ENCODE results near the gene ENOX1.
"Not testable (repeated sequence)": the region's sequence is repeated elsewhere in the genome, so short reads cannot be mapped to it uniquely, and the experiment has no call there.

Gene ENOX1

DNA sequence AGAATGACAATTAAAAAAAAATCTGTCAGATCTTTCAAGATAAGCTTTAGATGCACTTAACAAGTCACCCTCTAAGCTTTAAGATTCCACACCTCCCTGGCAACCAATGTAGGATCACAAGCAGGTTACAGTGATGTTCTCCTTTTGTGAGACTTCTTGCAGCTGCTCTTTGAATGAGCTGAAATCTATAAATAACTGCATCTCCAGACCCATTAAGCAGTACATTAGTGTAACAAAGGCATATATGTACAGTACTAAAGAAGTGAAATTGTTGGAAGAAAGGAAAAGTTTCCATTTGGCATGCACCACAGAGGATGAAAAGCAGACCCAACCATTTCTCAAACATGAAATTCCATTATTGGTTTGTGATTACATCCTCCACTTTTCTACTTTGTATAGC lies 364.7 kb downstream of the ENOX1 start:
- DNase-seq: no peak

DNA sequence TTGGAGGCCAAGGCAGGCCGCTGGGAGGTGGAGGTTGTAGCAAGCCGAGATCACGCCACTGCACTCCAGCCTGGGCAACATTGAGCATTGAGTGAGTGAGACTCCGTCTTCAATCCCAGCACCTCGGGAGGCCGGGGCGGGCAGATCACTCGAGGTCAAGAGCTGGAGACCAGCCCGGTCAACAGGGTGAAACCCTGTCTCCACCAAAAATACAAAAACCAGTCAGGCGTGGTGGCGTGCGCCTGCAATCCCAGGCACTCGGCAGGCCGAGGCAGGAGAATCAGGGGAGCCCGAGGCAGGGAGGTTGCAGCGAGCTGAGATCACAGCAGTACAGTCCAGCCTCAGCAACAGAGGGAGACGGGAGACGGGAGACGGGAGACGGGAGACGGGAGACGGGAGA lies 369.9 kb downstream of the ENOX1 start:
- not testable (repeated sequence) for DNase-seq

DNA sequence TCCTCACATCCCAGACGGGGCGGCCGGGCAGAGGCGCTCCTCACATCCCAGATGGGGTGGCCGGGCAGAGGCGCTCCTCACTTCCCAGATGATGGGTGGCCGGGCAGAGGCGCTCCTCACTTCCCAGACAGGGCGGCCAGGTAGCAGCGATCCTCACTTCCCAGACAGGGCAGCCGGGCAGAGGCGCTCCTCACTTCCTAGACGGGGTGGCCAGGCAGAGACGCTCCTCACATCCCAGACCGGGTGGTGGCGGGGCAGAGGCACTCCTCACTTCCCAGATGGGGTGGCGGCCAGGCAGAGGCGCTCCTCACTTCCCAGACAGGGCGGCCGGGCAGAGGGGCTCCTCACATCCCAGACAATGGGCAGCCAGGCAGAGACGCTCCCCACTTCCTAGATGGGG lies 370.4 kb downstream of the ENOX1 start:
- DNase-seq: not testable (repeated sequence)

DNA sequence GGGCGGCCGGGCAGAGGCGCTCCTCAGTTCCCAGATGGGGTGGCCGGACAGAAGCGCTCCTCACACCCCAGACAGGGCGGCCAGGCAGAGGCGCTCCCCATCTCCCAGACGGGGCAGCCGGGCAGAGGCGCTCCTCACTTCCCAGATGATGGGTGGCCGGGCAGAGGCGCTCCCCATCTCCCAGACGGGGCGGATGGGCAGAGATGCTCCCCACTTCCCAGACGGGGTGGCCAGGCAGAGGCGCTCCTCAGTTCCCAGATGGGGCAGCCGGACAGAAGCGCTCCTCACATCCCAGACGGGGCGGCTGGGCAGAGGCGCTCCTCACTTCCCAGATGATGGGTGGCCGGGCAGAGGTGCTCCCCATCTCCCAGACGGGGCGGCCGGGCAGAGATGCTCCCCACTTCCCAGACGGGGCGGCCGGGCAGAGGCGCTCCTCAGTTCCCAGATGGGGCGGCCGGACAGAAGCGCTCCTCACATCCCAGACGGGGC lies 370.8 kb downstream of the ENOX1 start:
- not testable (repeated sequence) for DNase-seq

DNA sequence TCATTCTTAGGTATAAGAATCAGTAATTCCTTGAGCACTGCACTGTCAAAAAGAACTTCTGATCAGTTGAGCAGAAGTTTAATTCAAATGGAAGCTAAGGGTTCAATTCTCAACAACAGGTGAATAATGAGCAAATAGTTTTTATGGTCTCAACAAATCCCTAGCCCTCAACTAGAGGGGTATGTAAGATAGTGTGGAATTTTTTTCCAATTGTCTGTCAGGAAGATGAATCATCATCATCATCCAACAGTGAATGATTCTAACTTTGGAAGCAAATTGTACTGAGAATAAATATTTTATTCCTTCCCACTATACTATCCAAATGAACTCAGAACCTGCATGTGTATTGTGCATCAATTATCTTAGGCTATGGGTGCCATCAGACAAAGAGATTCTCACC lies 372.7 kb downstream of the ENOX1 start:
- no peak for DNase-seq

DNA sequence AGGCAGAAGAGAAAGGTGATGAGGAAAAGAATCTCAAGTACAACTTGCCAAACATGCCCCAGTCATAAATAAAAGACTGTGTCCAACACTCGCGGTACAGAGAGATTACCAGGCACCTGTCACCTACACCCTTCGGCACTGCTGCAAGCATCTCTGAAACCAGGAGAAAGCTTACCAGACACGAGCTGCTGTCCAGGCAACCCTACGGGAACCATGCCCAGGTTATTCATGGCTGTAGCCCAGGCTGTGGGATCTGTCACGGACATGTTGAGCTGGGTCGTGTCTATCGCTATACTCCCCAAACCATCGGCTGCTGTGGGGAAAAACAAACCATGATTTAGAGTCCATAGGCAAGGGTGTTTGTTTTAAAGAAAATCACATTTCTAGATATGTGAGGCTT lies 375.0 kb downstream of the ENOX1 start:
- peak in 12 of 14 donors; percentile 8 to 65 (median 45) for DNase-seq

DNA sequence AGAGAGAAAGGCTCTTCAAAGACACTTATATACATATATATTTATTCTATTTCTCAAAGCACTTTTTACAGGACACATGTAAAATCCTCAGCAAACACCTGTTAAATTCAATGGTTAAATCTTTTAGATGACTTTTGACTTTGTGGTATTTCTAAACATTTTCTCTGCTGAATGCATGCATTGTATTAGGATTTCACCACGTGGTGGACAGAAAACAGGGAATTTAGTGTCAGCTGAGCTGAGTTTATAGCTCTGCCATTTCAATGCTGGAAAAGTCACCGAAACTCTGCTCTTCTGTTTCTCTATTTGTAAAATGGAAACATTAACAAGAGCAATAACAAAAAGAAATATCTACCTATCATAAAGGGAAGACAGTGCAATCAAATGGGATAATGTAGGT lies 375.6 kb downstream of the ENOX1 start:
- no peak for DNase-seq

DNA sequence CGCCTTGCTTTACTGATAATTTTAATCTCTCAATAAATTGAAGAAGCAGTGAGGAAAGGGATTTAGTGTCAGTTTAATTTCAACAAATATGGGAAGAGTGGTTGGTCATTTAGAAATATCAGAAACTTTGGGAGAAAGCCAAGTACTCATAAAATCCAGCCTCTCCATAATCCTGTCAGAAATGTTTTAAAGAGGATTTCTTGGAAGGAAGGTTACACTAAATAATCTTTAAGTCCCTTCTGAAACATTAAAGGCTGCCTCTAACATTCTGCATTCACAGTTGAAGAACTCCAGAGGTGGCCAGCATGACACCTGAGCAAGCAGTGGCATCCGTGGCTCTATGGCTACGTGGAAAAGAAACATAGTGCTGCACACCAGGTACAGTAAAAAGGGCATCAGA lies 378.5 kb downstream of the ENOX1 start:
- no peak for DNase-seq

DNA sequence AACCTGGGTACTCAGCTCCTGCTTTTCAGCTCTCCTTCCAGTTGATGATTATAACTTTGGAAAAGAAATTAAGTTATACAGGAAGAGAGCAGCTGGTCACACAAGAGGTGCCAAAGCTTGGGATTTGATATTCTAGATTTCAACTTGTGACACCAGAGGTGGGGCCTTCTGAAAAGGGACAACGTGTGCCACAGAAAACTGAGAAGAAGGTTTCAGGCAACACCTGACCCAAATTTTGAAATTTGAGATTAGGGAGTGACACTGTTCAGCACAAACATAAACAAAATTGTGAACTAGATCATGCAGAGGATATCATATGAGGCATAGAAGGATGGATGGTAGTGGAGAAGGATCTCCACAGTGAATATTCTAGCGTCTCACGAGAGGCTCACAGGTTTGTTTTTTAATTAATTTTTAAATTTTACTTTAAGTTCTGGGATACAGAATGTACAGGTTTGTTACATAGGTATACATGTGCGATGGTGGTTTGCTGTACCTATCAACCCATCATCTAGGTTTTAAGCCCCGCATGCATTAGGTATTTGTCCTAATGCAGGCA lies 379.7 kb downstream of the ENOX1 start:
- DNase-seq: no peak

DNA sequence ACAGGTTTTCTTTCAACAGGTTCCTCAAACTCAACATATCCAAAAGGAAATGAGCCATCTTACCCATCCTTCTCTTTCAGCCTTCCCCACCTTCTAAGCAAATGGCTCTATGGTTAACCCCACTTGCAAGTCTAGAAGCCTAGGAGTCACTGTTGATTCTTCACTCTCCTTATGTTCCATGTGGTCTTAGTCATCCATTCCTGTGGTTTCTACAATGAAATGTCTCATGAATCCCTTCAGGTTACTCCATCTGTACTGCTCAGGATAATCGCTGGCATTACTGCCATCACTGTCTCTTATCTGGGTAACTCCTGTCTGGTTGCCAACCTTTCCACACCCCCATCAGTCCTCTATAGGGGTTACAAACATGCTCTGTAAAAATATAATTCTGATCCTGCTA lies 381.3 kb downstream of the ENOX1 start:
- no peak for DNase-seq

DNA sequence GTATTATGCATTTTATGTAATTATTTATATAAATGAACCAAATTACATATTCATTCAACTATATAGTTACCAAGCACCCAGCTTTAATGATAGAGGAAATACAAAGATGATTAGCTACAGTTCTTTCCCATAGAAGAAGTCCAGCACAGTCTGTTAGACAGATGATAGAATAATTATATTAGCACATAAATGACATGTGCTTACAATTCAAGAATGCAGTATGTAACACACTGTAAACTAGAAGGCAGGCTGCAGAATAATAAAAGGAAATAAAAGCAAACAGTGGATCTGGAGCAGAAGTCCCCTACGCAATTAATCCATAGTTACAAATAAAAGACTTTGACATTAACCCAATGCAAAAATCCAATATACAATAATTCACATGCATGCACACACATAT lies 384.4 kb downstream of the ENOX1 start:
- DNase-seq: no peak

DNA sequence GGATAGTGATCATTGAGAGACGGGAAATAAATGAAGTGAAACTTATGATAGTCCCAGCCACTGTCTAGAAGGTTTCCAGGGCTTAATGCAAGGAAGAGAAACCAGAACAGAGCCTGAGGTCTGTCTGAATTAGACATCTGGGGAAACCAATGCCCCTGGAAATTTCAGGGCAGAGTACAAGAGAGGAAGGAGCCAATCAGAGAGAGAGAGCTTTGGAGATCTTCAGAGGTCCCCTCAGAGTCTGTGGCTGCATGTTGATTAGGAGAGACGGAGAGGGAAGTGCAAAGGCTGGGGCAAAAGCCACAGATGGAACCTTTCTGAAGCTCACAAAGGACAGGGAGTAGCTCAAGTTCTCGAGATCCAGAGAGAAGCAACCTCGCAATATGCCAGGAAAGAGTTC lies 385.4 kb downstream of the ENOX1 start:
- DNase-seq: peak in 1 of 14 donors; percentile 11

DNA sequence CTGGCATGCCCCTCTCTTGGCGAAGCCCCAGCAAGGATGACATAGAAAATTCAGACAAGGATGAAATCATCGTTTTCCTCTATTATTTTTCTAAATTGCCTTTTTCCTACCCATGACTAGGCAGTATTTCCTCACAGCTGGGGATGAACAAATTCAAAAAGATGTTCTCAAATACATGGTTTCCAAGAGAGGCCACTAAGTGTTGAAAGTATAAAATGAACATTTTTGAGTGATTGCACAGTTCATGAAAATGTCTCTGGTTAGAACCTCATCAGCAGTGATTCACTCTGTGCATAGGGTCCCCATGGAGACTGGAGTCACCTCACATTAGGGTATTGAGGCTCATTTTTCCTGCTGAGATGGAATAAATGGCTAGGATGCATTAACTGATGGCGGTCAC lies 389.7 kb downstream of the ENOX1 start:
- DNase-seq: no peak

DNA sequence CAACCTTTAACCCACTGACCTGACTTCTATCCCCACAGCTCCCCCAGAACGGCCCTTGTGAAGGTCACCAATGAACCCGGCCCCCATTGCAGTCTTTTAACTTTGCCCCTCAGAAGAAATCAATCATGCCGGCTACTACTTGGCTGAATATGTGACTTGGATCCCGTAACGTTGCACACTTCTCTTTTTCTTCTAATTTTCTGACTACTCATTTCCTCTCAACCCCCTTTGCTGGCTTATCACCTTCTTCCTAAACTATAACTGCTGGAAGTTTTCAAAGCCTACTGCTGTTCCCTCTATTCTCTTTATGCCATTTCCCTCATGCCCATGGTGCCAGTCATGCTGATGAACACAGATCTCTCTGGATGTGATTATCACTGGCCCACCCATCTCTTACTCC lies 395.7 kb downstream of the ENOX1 start:
- no peak for DNase-seq

DNA sequence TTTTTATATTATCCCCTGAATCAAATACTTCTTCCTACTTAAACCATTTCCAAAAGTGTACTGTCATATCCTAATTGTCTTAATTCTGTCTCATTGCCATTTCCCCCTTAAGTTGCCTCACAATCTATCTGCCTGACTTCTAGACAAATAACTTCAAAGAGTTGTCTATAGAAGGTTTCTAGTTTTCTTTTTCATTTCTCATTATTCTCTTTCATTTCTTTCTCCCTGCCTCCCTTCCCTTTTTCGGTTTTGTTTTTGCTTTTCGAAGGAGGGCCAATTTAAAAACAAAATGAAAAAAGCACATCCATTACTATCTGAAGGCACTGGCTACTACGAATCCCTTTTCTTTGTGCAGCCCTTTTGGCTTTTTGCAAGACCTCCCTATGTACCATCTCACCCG lies 396.2 kb downstream of the ENOX1 start:
- no peak for DNase-seq

DNA sequence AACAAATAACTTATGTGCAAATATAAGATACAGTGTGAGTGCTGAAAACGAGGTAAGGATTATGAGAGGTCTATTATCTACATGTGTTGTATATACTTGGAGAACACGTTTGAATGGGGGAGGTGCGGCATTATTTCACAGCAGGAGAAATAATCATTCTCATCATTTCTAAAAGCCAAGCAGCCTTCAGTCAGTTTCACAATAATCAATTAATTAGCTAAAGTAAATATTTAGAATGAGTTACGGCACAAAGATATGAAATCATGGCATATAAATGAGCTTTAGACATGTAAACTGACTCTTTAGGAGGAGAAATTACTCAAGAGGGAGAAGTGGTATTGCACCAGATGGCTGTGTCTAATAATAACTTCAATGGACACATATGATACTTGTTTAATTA lies 396.8 kb downstream of the ENOX1 start:
- DNase-seq: no peak

DNA sequence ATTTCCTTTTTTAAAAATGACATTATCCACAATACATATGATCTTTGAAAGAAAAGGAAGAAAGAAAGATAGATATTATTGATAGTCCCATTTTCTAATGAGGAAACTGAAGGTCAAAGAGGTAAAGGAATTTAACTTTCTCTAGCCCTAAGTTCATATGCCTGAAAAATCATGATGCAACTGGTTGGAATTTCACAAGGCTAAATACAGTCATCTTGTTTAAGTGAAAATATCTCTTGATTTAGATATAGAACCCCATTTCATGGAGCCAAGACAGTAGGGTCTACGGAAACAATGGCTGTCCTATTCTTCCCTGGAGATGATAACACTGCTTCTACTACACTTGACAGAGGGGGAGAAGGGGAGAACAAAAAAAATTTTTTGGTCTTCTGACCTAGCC lies 397.2 kb downstream of the ENOX1 start:
- DNase-seq: no peak

DNA sequence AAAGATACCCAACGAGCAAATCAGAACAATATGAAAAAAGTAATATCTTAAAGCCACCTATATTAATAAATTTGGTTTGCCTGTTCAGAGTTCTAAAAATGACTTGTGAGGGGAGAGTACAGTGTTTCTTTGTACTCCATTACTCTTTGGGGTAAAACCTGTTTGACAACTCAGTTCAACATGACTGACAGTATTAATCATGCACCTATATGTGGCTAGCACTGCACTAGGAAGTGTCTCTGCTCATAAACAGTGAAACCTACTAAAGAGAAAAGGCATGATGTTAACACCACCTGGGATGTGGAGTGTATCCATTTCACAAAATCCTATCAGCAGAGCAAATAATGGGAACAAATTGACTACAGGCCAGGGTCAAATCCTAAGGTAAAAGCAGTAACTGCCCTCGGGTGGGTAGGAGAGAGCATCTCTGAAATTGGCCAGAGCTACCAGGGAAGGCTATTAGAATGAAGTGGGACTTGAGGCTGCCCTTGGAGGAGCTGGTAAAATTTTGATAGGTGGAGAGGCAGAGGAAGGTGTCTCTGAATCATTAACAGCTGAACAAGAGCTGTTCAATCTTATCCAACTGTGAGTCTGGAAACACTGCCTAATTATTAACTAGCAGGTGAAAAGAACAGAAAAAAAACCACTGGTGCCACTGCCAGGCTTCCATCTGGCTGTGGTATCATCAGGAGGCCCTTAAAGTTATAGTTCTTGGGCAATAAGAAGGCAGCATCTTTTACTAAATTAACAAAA lies 398.3 kb downstream of the ENOX1 start:
- DNase-seq: no peak

DNA sequence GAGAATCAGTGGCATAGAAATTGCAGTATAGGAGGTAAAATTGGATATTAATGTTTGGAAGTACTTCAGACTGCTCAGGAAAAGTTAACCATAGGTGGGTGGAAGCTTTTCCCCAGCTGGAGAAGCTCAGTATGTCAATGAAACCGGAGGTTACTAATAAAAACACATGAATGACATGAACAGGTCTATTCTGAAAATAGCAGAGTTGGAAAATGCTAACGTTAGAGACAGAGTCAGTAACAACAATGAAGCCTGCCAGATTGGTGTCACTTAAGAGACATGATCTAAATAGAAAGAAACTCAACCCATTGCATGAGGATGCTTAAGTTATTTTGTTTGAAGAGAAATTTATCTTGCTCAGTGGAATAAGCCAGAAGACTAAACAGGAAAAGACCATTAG lies 398.9 kb downstream of the ENOX1 start:
- DNase-seq: no peak

DNA sequence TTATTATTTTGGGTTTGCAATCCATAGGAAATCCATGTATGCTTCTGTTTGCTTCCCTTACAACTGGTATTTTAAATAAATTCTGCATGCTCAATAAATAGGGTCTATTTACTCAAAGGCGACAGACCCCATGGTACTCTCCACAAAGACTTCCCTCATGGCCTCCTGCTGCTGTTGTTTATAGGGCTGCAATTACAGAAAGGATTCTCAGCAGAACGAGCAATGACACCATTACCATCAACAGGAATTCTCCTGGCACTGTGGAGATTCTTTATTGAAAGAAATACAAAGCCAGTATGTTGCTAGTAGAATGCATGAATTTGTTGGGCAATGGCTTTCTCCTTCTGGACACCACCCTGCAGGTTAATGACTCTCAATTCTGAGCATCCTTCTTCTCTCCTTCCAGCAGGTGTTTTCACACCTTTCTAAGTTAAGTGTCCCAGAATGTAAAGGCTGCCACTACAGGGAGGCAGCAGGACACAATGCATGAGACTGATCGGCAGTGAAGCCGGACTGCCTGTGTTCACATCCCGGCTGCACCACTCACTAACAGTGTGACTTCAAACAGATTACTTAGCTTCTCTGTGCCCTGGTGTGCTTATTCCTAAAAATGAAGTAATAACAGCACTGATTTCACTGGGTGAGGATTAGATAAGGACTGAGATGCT lies 403.1 kb downstream of the ENOX1 start:
- DNase-seq: no peak

DNA sequence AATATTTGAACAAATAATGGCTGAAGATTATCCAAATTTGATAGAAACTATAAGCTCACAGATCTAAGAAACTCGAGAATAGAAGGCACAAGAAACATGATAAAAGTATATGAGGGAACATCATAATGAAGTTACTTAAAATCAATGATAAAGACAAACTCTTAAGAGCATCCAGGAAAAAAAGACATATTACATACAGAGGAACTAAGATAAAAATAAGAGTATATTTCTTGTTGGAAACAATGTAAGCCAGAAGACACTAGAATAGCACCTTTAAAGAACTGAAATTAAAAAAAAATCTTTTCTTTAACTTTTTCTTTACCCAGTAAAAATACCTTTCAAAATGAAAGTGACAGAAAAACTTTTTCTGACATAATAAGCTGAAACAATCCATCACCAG lies 407.0 kb downstream of the ENOX1 start:
- DNase-seq: no peak

DNA sequence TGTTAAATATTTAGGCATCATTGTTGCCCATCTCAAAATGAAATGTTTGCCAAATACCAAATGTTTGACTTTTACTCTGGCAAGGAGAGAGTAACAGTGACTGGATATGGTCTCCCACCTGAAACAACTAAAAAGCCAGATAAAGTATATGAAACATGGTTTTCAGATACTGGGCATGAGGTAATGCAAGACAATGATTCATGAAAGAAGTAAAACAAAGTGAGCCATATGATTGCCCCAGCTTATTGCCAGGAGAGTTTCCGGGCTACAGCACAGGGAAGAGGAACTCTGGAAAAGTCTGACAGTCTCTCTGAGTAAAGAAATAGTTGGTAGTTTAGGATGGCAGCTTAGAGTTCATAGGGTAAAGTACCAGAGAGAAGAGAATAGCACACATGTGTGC lies 408.8 kb downstream of the ENOX1 start:
- peak in 1 of 14 donors; percentile 11 for DNase-seq

DNA sequence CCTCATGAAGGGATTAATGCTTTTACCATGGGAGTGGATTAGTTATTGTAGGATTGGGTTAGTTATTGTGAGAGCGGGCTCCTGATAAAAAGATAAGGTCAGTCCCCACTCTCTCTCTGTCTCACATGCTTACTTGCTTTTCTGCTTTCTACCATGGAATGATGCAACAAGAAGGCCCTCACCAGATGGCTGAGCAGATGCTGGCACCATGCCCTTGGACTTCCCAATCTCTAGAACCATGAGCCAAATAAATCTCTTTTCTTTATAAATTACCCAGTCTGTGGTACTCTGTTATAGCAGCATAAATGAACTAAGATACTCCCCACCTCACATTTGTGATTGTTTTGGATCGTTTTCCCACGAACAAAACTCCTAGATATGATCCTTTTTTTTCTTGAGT lies 409.6 kb downstream of the ENOX1 start:
- DNase-seq: peak in 1 of 14 donors; percentile 77

DNA sequence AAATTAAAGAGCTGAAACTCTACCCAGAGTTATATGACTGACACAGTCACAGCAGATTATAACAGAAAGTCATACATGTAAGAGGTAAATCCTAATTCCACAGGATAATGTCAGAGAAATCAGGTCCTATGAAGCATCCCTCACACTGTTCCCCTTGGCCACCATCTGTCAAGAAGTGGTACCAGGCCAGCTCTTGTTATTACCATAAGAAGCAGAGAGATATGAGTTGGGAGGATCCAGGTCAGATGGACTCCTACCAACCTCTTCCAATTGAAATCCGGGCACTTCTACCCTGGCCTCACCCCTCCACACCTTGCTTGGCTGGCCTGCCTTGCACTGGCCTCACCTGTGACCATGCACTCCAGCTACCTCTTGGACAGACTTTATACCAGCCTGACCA lies 410.2 kb downstream of the ENOX1 start:
- peak in 1 of 14 donors; percentile 59 for DNase-seq

All from C1 segment of cervical spinal cord (tissue), 14 donors.